GM21526 (cell line): ENCODE results near the gene AGAP1.

Experiments used
- ATAC-seq: cut with Tn5 transposase; IDR thresholded peaks from one replicate; pipeline ENCODE4 v1.9.1; 2021; ENCODE audit warnings: moderate library complexity; ENCODE audit not compliant: unreplicated experiment, low FRiP score

Gene AGAP1

DNA sequence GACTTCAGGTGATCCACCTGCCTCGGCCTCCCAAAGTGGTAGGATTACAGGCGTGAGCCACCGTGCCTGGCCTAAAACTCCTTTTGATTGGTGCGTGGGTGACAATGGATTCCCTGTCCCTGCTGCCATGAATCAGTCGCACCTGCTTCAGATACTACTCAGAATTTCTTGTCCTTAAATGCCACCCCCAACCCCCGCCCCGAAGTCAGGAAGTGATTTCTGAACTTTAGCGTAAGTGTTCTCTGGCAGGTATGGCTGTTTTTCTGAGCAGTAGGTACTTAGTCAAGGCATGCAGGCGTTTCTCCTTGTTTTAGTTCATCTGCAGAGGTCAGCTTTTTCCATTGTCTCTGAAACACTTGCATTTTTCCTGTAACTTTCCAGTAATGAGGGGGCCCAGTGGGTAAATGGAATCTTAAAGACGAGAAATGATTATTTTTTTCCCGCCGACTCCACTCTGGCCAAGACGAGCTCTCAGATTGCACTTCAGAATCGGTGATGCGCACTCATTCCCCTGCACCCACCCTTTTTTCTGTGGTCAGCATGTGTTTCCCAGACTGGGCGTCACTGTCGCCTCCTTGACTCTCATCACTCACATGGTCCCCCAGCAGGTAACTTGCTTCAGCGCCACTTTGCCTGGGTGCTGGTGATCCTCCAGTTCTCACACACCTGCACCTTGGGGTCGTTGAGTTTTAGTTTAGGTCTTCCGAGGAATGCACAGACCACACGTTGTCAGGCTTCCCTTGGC, 494.6 kb downstream of the AGAP1 start:
- no peak for ATAC-seq

- no peak for ATAC-seq
These were observed 495.7 kb downstream of the AGAP1 start for GRCh38 chr2:235989591-235989990.

- no peak for ATAC-seq
These were observed 496.5 kb downstream of the AGAP1 start for GRCh38 chr2:235990344-235990743.

DNA sequence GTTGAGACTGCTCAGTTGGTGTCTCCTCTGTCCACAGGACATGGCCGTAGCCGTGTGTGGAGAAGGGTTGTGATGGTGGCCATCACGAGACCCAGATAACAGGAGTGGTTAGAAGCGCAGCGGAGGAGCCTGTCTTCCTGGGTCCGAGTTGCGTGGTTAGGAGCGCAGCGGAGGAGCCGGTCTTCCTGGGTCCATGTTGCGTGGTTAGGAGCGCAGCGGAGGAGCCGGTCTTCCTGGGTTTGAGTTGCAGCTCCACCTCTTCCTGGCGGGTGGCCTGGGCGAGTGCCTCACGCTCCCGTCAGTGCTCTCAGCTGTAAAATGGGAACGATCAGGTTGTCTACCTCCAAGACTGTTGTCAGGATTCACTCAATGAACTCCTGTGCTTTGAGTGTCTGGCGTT, 498.2 kb downstream of the AGAP1 start:
- ATAC-seq = no peak

GRCh38 chr2:235996419-235996818, 502.6 kb downstream of the AGAP1 start:
- ATAC-seq = no peak

GRCh38 chr2:235999011-235999410, 505.2 kb downstream of the AGAP1 start:
- ATAC-seq = no peak

DNA sequence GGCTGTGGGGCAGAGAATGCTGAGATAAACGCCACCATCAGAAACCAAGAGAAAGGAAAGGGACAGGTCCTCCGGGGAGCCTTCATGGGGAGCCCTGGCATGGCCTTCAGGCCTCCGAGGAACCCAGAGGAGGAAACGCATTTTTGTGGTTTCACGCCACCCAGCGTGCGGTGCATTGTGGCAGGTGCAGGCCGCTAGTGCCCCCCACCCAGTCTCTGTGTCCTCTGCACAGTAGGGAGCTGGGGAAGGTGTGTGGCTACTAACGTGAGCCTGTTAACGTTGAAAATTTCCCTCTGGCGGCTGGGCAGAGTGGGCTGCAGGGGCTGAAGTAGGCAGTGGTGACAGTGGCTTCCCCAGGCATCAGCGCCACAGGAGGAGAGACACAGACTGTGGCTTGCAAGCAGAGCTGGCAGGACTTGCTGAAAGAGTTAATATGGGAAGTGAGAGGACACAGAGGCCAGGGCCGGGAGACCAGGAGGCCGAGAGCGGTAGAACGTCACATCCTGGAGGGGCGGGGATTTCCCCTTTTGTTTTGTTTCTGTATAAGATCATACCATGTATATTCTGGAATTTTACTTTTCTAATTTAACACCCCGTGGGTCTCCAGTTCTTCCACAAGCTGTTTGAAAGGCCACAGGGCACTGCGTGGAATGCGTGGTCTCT, 507.5 kb downstream of the AGAP1 start:
- ATAC-seq = no peak

DNA sequence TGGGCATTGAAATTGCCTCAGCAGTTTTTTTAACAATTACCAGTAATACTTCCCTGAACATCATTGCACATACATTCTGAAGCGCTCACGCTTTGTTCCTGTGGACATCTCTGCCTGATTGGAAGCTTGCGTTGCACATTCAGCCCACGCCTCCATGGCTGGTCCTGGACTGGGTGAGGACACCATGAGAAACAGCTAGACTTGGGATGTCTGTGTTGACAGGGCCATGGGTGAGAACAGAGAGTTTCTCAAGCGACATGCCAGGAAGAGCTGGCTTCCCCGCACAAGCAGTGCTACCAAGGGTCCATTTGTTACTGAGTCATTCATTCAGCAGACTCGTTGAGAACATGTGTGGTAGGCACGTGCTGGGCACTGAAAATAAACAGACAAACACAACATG, 508.0 kb downstream of the AGAP1 start:
- ATAC-seq = no peak

- no peak for ATAC-seq
These were observed 514.2 kb downstream of the AGAP1 start for GRCh38 chr2:236008006-236008405.

GRCh38 chr2:236008857-236009256, 515.0 kb downstream of the AGAP1 start:
- ATAC-seq = no peak

DNA sequence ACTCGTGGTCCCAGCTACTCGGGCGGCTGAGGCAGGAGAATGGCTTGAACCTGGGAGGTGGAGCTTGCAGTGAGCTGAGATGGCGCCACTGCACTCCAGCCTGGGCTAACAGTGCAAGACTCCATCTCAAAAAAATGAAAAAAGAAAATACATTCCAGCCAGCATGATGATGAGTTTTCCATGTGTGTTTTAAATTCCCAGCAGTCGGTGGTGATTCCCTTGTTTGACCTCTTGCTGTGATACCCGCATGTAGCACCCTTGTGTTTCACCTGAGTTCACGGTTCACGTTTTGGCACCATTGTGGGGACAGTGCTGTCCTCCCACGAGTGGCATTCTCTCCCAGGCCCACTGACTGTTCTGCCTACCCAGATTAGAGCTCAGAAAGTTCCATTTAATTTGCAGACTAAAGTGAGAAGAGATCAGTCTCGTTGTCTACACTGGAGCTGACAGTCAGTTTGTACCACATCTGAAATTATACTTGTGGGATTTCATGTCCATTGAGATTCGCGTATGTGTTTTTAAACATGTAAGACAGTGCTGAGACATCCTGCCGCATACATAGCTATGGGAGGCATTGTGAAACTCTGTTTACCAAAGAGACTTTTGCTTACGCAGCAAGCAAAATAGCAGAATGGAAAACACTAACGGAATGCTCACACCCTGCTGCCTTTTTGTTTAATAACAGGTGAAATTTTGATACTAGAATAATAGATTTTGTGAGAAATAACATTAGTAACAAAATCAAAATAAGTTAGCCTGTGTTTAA, 517.3 kb downstream of the AGAP1 start:
- ATAC-seq = no peak

DNA sequence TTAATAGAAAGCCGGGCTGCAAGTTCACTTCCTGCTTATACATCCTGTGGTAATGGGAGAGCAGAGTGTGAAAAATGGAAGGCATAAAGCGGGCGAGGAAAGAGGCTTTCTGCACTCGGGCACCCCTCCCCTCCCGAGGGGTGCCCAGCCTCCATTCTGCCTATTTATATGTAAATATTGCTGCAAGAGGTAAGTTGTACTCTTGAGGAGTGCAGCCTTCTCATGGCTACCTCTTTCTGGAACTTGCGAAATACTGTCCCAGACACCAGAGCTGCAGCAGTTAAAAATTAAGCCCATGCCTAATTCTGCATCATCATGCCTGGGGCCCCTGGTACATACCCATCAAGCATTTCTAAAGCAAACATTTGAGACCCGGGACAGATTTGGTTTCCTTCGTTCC, 518.3 kb downstream of the AGAP1 start:
- no peak for ATAC-seq

- ATAC-seq = no peak
These were observed 520.7 kb downstream of the AGAP1 start for GRCh38 chr2:236014408-236015131.

DNA sequence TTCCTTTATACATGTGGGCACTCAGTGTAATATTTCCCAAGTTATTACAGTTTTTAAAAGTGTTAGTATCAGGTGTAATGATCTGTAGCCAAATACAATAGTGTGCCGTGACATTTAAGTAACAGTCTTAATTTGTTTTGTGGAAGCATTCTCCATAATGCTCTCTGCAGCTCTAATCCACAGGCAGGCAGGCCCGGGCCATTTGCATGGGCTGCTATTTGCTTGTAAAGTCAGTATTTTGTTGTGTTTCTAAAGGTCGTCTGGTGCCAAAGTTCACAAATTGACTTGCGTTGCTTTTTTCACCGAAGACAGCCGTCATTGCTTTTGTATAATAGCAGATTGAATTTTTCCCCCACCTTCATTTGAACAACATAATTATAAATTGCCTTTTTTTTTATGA, 521.3 kb downstream of the AGAP1 start:
- ATAC-seq = no peak

GRCh38 chr2:236016496-236016895, 522.7 kb downstream of the AGAP1 start:
- ATAC-seq = no peak

GRCh38 chr2:236017446-236017845, 523.6 kb downstream of the AGAP1 start:
- ATAC-seq = no peak

- ATAC-seq = no peak
These were observed 525.6 kb downstream of the AGAP1 start for GRCh38 chr2:236019434-236019833.

GRCh38 chr2:236021499-236022057, 527.7 kb downstream of the AGAP1 start:
- ATAC-seq = no peak

GRCh38 chr2:236022128-236022527, 528.3 kb downstream of the AGAP1 start:
- ATAC-seq = no peak

- ATAC-seq = no peak
These were observed 532.0 kb downstream of the AGAP1 start for GRCh38 chr2:236025892-236026291.

GRCh38 chr2:236026841-236027240, 533.0 kb downstream of the AGAP1 start:
- no peak for ATAC-seq
